Measurements from ENCODE around the gene TMEM132A.

Gene TMEM132A

DNA sequence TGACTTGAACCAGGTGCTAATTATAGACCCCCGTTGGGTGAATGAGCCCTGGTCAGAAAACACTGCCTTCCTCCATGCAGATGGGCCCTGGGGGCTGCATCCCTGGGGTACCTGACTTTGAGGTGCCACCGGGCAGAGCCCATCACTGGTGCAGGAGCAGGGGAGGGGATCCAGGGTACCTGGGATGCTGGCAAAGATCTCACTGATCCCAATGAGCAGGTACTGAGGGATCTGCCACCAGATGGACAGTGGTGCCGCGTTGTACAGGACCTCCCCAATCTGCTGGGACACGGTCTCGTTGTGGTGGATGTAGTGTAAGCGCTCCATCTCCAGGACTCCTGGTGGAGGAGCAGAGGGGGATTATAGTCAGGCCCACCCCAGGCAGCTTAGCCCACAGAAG lies 15.0 kb downstream of the TMEM132A start:
- DNase-seq: no peak

DNA sequence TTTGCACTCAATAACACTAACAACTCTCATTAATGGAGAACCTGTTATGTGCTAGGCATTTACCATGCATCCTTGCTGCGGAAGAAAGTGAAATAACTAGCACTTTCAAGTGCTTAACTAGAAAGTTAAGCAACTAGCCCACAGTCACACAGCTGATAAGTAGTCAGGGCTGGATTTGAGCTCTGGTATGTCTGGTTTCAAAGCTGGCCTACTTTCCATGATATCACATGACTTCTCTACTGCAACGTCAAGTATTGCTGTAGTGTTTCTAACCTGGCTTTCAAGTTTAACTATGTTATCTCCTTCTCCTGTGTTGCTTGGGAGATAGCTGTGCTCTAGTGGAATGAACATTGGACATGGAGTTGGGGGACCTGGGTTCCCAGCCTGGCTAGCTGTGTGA lies 15.6 kb downstream of the TMEM132A start:
- DNase-seq: no peak

DNA sequence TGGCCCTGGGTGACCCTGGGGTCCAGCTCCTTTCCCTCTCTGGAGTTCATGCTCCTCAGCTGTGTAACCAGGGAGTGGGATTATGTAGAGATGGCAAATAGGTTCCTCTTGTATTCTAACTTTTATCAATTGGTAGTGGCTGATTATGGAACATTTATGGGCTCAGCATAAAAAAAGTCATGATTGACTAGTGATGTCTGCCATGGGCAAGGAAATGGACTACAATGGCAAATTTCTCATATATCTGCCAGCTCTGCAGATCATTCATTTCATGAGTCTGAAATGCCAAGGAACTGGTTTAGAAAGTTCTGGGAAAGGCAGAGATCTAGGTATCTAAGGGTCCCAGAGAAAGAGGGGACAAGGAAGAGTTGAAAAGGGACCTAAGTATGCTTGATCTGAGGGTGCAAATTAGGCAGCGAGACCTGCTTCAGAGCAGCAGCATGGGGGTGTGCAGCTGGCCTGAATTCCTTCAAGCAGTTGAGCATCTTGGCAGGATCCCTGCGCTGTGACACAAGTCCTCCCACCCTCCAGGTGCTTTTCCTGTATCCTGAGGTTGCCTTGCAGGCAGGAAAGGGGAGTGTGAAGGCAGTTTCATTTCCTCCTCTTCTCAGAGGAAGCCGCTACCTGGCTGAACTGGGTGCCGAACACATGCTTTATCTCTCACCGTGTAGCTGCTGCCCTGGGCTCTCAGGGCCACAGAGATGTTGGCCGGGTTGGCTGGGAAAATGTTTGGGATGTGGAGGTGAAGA lies 17.3 kb downstream of the TMEM132A start:
- DNase-seq: no peak

GRCh38 chr11:60942219-60942618 lies 18.0 kb downstream of the TMEM132A start:
- no peak for DNase-seq

- no peak for DNase-seq
Measured at GRCh38 chr11:60942970-60943565, 18.8 kb downstream of the TMEM132A start.

- no peak for DNase-seq
Measured at GRCh38 chr11:60944490-60945294, 20.4 kb downstream of the TMEM132A start.

DNA sequence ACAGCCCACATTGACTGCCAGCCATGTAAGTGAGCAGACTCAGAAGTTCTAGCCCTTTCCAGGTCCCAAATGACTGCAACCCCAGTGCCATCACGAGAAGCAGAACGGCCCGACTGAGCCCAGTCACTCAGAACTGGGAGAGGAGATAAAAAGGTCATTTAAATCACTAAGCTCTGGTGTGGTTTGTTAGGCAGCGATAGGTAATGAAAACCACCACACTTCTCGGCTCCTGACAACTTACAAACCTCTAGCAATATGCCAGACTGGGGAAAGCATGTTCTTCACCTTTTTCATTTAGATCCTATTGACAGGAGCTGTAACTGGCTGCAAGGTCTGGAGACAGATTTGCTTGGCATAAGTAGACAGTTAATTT lies 21.0 kb downstream of the TMEM132A start:
- DNase-seq: no peak

DNA sequence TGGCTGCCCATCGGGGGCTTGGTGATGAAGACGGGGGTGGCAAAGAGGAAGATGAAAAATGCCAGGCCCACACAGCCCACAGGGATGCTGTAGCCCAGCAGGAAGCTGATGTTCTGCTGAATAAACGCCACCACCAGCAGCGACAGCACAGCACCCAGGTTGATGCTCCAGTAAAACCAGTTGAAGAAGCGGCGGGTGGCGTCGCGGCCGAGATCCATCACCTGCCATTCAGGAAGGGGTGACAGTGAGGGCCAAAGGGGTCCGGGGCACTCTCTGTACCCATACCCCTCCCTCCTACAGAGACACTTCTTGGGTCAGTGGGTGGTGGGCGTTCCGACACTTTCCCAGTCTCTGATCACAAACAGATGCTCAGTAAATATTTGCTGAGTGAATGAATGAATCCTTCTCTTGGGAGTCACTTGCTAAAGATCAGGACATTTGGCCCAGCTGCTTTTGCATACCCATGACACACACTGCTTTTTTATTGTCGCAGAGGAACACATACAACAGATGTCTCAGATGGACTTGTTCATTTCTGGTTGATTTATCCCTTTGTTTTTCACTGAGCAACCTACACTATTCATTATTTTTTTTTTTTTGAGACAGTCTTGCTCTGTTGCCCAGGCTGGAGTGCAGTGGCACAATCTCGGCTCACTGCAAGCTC lies 22.5 kb downstream of the TMEM132A start:
- no peak for DNase-seq

GRCh38 chr11:60947700-60948099 lies 23.4 kb downstream of the TMEM132A start:
- DNase-seq: no peak

DNA sequence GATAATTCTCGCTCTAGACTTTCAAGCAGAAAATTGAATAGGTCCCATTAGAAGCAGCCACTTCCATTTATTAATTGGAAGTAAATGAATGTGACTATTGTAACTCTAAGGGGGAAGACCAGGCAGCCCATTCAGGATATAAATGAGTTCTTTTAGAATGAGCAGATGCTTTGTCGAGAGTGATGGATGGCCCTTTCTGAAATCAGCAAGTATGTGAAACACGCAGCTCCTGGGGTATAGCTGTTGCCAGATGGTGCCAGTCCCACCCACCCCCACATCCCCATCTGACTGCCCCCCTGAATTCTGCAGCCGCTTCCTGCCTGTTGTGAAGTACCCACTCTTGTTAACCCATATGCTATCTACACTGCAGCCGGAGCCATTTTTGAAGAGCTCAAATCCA lies 24.0 kb downstream of the TMEM132A start:
- no peak for DNase-seq

GRCh38 chr11:60950024-60950423 lies 25.8 kb downstream of the TMEM132A start:
- DNase-seq: no peak

DNA sequence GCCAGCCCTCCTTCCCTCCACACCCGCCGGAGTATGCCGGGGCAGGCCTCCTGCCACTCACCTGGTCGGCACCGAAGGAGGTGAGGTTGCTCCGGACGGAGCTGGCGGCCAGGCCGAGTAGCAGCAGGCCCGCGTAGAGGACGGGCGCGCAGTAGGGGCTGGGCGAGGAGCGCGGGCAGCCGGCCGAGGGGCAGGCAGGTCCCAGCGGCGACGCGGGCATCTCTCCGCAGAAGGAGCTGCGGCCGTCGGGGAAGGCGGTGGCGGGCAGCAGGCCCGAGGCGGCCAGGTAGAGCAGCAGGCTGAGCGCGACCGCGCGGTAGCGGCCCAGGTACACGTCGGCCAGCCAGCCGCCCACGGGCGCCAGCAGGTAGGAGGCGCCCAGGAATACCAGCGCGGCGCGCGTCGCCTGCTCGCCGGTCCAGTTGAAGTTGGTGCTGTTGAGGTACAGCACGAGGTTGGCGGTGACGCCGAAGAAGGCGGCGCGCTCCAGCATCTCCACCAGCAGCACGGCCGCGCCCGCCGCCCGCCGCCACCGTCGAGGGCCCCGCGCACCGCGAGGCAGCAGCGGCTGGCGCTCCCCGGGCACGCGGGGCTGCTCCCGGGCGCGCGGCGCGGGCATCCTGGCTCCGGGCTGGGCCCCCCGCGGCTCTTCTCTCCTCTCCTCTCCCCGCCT lies 26.8 kb downstream of the TMEM132A start:
- peak; percentile 52 for DNase-seq

DNA sequence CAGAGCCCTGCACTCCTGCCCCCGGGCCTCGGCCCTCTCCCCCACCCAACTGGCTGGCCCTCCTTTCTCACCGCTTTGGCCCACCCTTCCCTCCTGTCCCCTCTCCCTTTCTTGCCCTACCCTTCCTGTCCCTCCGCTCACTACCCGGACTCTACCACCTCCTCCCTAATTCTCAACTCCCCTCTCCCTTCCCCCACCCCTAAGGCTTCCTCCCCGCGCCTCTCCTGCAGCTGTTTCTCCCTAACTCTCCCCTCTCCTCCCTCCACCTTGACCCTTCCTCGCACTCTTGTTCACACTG lies 27.3 kb downstream of the TMEM132A start:
- no peak for DNase-seq

GRCh38 chr11:60951904-60952741 lies 27.9 kb downstream of the TMEM132A start, which contains the start of gene SLC15A3:
Gene SLC15A3, minus strand, starts transcription at chr11:60952176. Its CDS starts 625 bp downstream, at chr11:60951551.
- peak; percentile 46 for DNase-seq

DNA sequence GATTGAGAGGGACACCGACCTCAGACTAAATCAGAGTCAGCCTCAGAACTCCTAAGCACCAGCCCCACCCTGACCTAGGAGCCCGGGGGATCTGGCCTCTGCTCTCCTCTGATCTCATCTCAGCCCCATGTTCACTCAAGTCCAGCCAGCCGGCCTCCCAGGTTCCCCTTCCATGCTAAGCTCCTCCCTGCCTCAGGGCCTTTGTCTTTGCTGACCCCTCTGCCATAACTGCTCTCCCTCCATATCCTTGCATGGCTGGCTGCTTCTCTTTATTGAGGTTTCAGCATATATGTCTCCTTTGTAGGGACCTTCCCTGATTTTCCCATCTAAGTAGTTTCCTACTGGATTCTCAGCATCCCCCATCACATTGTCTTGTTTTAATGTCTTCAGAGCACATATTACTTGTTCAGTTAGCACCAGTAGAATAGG lies 28.5 kb downstream of the TMEM132A start:
- DNase-seq: no peak

GRCh38 chr11:60953781-60954180 lies 29.5 kb downstream of the TMEM132A start:
- no peak for DNase-seq

GRCh38 chr11:60954421-60954820 lies 30.2 kb downstream of the TMEM132A start:
- no peak for DNase-seq

GRCh38 chr11:60955571-60955970 lies 31.3 kb downstream of the TMEM132A start:
- DNase-seq: no peak

- no peak for DNase-seq
Measured at GRCh38 chr11:60957188-60957587, 32.9 kb downstream of the TMEM132A start.

- no peak for DNase-seq
Measured at GRCh38 chr11:60959431-60959830, 35.2 kb downstream of the TMEM132A start.

- no peak for DNase-seq
Measured at GRCh38 chr11:60960405-60960804, 36.1 kb downstream of the TMEM132A start.

DNA sequence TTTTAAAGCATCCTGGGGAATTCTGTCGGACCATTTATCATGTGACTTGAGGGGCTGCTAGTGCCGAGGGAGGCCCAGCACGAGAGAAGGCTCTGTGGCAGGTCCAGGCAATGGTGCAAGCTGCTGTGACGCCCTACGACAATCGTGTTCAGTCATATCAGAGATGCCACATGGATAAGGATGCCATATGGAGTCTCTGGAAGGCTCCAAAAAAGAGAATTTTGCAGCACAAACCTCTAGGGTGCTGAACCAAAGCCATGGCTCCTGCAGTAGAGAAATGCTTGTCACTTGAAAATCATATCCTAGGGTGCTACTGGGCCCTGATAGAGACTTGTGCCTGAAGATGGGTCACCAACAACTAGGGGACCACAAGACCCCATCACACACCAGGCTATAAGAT lies 40.5 kb downstream of the TMEM132A start:
- no peak for DNase-seq
